Endothelial cell of umbilical vein (primary cell): ENCODE results near the gene CARNS1. TPM values are rescaled to one million over a fixed set of nuclear protein-coding genes. Genes with fewer than 3 reads are reported as not detected.

Experiments
- BruUV-seq: library from RNA; stranded (reverse); fragments of 400-500 nt; replicated peaks from 2 replicates; lab custom pipeline; 2021; lab: Mats Ljungman, UMichigan
- CTCF ChIA-PET: fragments of 300-600, 350-600 bp; sonication (Branson Sonifier 250); formaldehyde crosslinking; loops from one replicate; lab custom pipeline; 2021; ENCODE audit warnings: antibody characterized with exemption, inconsistent platforms; lab: Charles Lee
- POLR2A ChIA-PET: fragments of 300-600, 350-600 bp; sonication (Branson Sonifier 250); formaldehyde crosslinking; loops from one replicate; lab custom pipeline; 2021; ENCODE audit warnings: antibody characterized with exemption, inconsistent platforms; lab: Charles Lee
- DNase-seq: peaks from one replicate; pipeline ENCODE4 v3.0.0-alpha.2; 2011; ENCODE audit warnings: low read depth, low spot score
- FAIRE-seq: peaks from 2 replicates; lab custom pipeline; 2011; peaks lifted over from hg19 to GRCh38; lab: Jason Lieb, UNC
- H2AFZ ChIP-seq: 2 replicates; pipeline ENCODE4 v1.6.0; 2012; ENCODE audit warnings: low read depth, low read length, control low read depth, inconsistent platforms
- H3K27ac ChIP-seq: 2 replicates; pipeline ENCODE4 v1.5.1; 2011; ENCODE audit warnings: low read depth, mild to moderate bottlenecking, control low read depth, low read length, moderate library complexity; ENCODE audit not compliant: insufficient read depth
- H3K27me3 ChIP-seq, 2 experiments: 2 replicates each; pipeline versions ENCODE4 v1.6.0 to v1.6.1; 2011; ENCODE audit warnings: low read length in 2 of 2, mixed read lengths in 1 of 2; ENCODE audit not compliant: control insufficient read depth in 2 of 2, insufficient read depth in 2 of 2
- H3K36me3 ChIP-seq, 2 experiments: 2 replicates in 1 of 2; 3 replicates in 1 of 2; pipeline ENCODE4 v1.5.1; 2011; ENCODE audit warnings: low read length in 2 of 2, mild to moderate bottlenecking in 1 of 2, moderate library complexity in 1 of 2; ENCODE audit not compliant: control insufficient read depth in 2 of 2, insufficient read depth in 2 of 2; ENCODE audit errors: extremely low read depth in 1 of 2
- H3K4me1 ChIP-seq: 3 replicates; pipeline ENCODE4 v1.5.1; 2011; ENCODE audit warnings: mild to moderate bottlenecking, low read length; ENCODE audit not compliant: control insufficient read depth, insufficient read depth; ENCODE audit errors: extremely low read depth
- H3K4me2 ChIP-seq: 2 replicates; pipeline ENCODE4 v1.6.1; 2011; ENCODE audit warnings: low read length, control low read depth, mixed read lengths; ENCODE audit not compliant: insufficient read depth
- H3K4me3 ChIP-seq, 3 experiments: fragments of 200-600 bp in 1 of 3; sonication (generic), shearing (Covaris generic) in 1 of 3; replicated peaks in 1 of 3; 2 replicates each; pipeline ENCODE4 v1.5.1; 2011 to 2016; ENCODE audit warnings: control low read depth in 3 of 3, low read length in 3 of 3, mild to moderate bottlenecking in 2 of 3, inconsistent platforms in 1 of 3, low read depth in 1 of 3, moderate library complexity in 1 of 3; ENCODE audit not compliant: insufficient read depth in 1 of 3
- H3K79me2 ChIP-seq: 2 replicates; pipeline ENCODE4 v1.6.0; 2012; ENCODE audit warnings: low read length, inconsistent platforms; ENCODE audit not compliant: control insufficient read depth, insufficient read depth
- H3K9ac ChIP-seq: replicated peaks from 2 replicates; pipeline ENCODE3; 2011; ENCODE audit warnings: low read length, control low read depth; ENCODE audit not compliant: insufficient read depth; ENCODE audit errors: extremely low read depth
- H3K9me1 ChIP-seq: replicated peaks from 3 replicates; pipeline ENCODE4 v1.6.0; 2011; ENCODE audit warnings: mild to moderate bottlenecking, low read length; ENCODE audit not compliant: control insufficient read depth, insufficient read depth; ENCODE audit errors: extremely low read depth
- H3K9me3 ChIP-seq: replicated peaks from 2 replicates; pipeline ENCODE4 v1.5.1; 2012; ENCODE audit warnings: low read length, inconsistent platforms; ENCODE audit not compliant: control insufficient read depth, insufficient read depth
- H4K20me1 ChIP-seq: replicated peaks from 2 replicates; pipeline ENCODE3; 2011; ENCODE audit warnings: mild to moderate bottlenecking, low read length; ENCODE audit not compliant: control insufficient read depth, insufficient read depth; ENCODE audit errors: extremely low read depth
- EZH2 ChIP-seq: IDR thresholded peaks from 2 replicates; pipeline ENCODE4 v1.6.1; 2012; ENCODE audit warnings: borderline replicate concordance, low read depth, mild to moderate bottlenecking, moderate library complexity, low read length, inconsistent platforms; ENCODE audit not compliant: severe bottlenecking
- FOS ChIP-seq: IDR thresholded peaks from 2 replicates; pipeline ENCODE4 v1.6.1; 2011; ENCODE audit warnings: mild to moderate bottlenecking, low read length, moderate library complexity, borderline replicate concordance; ENCODE audit not compliant: insufficient read depth
- GATA2 ChIP-seq: IDR thresholded peaks from 2 replicates; pipeline ENCODE4 v1.7.0; 2011; ENCODE audit warnings: low read depth, mild to moderate bottlenecking, moderate library complexity, mixed read lengths, low read length; ENCODE audit not compliant: insufficient read length, insufficient read depth
- JUN ChIP-seq: IDR thresholded peaks from 2 replicates; pipeline ENCODE4 v1.6.1; 2011; ENCODE audit warnings: borderline replicate concordance, low read depth; ENCODE audit not compliant: insufficient read length, insufficient read depth
- MYC ChIP-seq: IDR thresholded peaks from one replicate; pipeline ENCODE4 v1.6.1; 2011; ENCODE audit warnings: mild to moderate bottlenecking, low read depth, low read length
- dilution Hi-C: fragments of 300-500 bp; cut with MboI; formaldehyde crosslinking; loops from one replicate; pipeline ENCODE4 v1.15.0; 2019; ENCODE audit warnings: low sequenced_read_pairs; ENCODE audit not compliant: extremely low pct_ligation_motif_present
- intact Hi-C: fragments of 100-400 bp; cut with micrococcal nuclease; formaldehyde crosslinking; loops from one replicate; pipeline ENCODE4 v1.10.0; 2022
- polyA plus RNA-seq, 4 experiments: library from polyadenylated mRNA; depleted of rRNA in 3 of 4; stranded (reverse) in 3 of 4; unstranded in 1 of 4; fragments of >200 nt; gene quantifications; 2 replicates each; pipeline versions ENCODE4 v1.2.1 to v1.2.3, GENCODE V29; 2011 to 2012; ENCODE audit warnings: missing spikeins in 1 of 4
- total RNA-seq: library from RNA; stranded (reverse); gene quantifications from 2 replicates; pipeline ENCODE4 v1.2.3, GENCODE V29; 2021
- TF ChIP-seq, protein P1 (sequence below): IDR thresholded peaks from 2 replicates; pipeline ENCODE4 v1.6.1; 2011; ENCODE audit not compliant: insufficient read depth, insufficient read length
- TF ChIP-seq, protein P2 (sequence below), 2 donors: IDR thresholded peaks; 1 replicate in 1 of 2; 2 replicates in 1 of 2; pipeline ENCODE4 v1.5.1; 2011; ENCODE audit warnings: low read length in 2 of 2, mild to moderate bottlenecking in 2 of 2, moderate library complexity in 2 of 2, control low read depth in 1 of 2, inconsistent platforms in 1 of 2, low read depth in 1 of 2; ENCODE audit not compliant: insufficient read depth in 1 of 2; ENCODE audit errors: extremely low read depth in 1 of 2

CARNS1 gene
- total and polyA plus RNA-seq, 2 donors (not counting 3 experiments of a cell fraction or from before 2014, with no cell fraction given), result 0.14 to 0.35 TPM

DNA sequence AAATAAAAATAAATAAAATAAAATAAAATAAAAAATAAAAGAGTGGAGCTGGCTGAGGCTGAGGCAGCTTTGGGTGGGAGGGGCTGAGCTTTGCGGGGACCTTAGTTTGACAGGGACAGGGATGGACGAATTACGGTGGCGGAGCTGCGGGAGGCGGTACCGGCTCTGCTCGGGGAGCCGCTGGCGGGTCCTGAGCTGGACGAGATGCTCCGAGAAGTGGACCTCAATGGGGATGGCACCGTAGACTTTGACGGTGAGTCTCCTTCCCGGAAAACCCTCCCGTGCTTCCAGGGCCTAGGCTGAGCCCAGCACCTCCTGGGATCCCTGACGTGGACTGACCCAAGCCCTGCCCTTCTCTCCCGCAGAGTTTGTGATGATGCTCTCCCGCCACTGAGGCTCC lies 42.8 kb downstream of the CARNS1 start:
- POLR2A ChIA-PET, result interaction anchor here (0.7 kb wide), 1 partner anchor 17 kb away, joined by 3 read pairs; no protein-coding TSS in a partner anchor
- dilution Hi-C loops (no loop called here), intact Hi-C loops (no loop called here)
- H3K4me3 ChIP-seq, result no peak overlapping the region
- H3K9me1 ChIP-seq, result no peaks in the 10 kb centered on the region
- no peak for FAIRE-seq
- no TSS peak for BruUV-seq
- TF ChIP-seq MYC, result no peak
- TF ChIP-seq, protein P1, sequence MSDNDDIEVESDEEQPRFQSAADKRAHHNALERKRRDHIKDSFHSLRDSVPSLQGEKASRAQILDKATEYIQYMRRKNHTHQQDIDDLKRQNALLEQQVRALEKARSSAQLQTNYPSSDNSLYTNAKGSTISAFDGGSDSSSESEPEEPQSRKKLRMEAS, result no peak
- no peak for TF ChIP-seq FOS
- TF ChIP-seq JUN, result no peak
- TF ChIP-seq, protein P2, sequence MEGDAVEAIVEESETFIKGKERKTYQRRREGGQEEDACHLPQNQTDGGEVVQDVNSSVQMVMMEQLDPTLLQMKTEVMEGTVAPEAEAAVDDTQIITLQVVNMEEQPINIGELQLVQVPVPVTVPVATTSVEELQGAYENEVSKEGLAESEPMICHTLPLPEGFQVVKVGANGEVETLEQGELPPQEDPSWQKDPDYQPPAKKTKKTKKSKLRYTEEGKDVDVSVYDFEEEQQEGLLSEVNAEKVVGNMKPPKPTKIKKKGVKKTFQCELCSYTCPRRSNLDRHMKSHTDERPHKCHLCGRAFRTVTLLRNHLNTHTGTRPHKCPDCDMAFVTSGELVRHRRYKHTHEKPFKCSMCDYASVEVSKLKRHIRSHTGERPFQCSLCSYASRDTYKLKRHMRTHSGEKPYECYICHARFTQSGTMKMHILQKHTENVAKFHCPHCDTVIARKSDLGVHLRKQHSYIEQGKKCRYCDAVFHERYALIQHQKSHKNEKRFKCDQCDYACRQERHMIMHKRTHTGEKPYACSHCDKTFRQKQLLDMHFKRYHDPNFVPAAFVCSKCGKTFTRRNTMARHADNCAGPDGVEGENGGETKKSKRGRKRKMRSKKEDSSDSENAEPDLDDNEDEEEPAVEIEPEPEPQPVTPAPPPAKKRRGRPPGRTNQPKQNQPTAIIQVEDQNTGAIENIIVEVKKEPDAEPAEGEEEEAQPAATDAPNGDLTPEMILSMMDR (IDR thresholded peaks at IDR 0.05; ENCODE audit: extremely low read depth in 1 of 2, insufficient read depth in 1 of 2, low read depth in 1 of 2, low read length in 2 of 2), result no peak
- no peak overlapping the region for H3K27ac ChIP-seq
- no peaks in the 10 kb centered on the region for H3K27me3 ChIP-seq
- no peak overlapping the region for H3K9ac ChIP-seq
- no peak overlapping the region for H2AFZ ChIP-seq
- H3K9me3 ChIP-seq, result no peaks in the 10 kb centered on the region
- DNase-seq, result no peak
- H3K4me2 ChIP-seq, result no peak overlapping the region
- no peaks in the 10 kb centered on the region for H3K36me3 ChIP-seq
- H3K4me1 ChIP-seq, result no peaks in the 10 kb centered on the region
- CTCF ChIA-PET, result no interaction called here
- no peaks in the 10 kb centered on the region for H4K20me1 ChIP-seq
- no peaks in the 10 kb centered on the region for H3K79me2 ChIP-seq

DNA sequence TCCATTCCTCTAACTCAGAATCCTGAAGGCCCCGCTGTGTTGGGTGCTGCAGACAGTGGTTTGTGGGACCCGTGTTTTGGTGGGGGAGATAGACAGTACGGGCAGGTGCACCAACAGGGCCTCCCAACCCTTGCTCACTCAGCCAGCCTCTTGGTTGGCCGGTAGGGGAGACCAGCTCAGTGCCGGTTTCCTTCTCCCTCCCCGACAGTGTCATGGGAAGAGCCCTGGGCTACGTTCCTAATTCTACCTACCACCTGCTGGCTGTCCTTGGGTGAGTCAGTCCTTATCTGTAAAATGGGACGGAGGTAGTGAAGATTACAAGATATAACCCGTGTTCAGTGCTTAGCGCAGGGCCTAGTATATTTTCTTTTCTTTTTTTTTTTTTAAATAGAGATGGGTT lies 47.7 kb downstream of the CARNS1 start:
- Histone ChIP-seq H3K9me3 (no peaks in the 10 kb centered on the region), H3K27me3 (no peaks in the 10 kb centered on the region), H3K36me3 (no peaks in the 10 kb centered on the region), H3K4me1 (peaks cover 14% of the 10 kb centered on the region), H3K79me2 (no peaks in the 10 kb centered on the region), H3K27ac (no peak overlapping the region), H3K4me2 (no peak overlapping the region), H3K4me3 (no peak overlapping the region), H4K20me1 (no peaks in the 10 kb centered on the region), H3K9me1 (no peaks in the 10 kb centered on the region), H2AFZ (no peak overlapping the region), H3K9ac (no peak overlapping the region)
- no peak for FAIRE-seq
- no peak for DNase-seq
- intact Hi-C loops (no loop called here), dilution Hi-C loops (no loop called here)
- POLR2A ChIA-PET, result interaction anchor here (1.1 kb wide), 1 partner anchor 14 kb away, joined by 3 read pairs; no protein-coding TSS in a partner anchor
- CTCF ChIA-PET, result interaction anchor here (1.0 kb wide), 1 partner anchor 16 kb away, joined by 3 read pairs; no protein-coding TSS in a partner anchor
- no TSS peak for BruUV-seq
- TF ChIP-seq GATA2, result no peak
- TF ChIP-seq JUN, result no peak
- TF ChIP-seq, protein P1, result no peak
- TF ChIP-seq EZH2, result no peak
- no peak for TF ChIP-seq FOS
- TF ChIP-seq, protein P2 (IDR thresholded peaks at IDR 0.05; ENCODE audit: extremely low read depth in 1 of 2, insufficient read depth in 1 of 2, low read depth in 1 of 2, low read length in 2 of 2), result no peak
